GM19035 (cell line): Measurements from ENCODE around the gene TRIM24.

Experiments
- ATAC-seq: cut with Tn5 transposase; IDR thresholded peaks from one replicate; pipeline ENCODE4 v1.9.1; 2021; ENCODE audit not compliant: unreplicated experiment

Gene TRIM24

DNA sequence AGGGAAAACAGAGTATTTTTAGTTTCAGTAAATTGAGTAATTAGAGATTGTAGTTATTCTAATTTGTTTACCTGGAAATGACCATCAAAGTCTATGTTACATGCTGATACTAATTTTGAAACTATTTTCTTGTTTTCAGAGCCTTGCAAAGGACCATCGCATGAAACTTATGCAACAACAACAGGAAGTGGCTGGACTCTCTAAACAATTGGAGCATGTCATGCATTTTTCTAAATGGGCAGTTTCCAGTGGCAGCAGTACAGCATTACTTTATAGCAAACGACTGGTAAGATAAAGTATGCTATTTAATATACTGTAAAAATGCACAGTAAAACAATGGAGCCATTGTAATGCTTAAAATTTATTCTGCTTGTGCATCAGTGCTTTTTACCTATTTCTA is 78.5 kb downstream of the TRIM24 start:
- ATAC-seq, result peak; percentile 61

- no peak for ATAC-seq
These were observed 79.1 kb downstream of the TRIM24 start for GRCh38 chr7:138538997-138539644.

- peak; percentile 77 for ATAC-seq
These were observed 82.1 kb downstream of the TRIM24 start for GRCh38 chr7:138542183-138542582.

DNA sequence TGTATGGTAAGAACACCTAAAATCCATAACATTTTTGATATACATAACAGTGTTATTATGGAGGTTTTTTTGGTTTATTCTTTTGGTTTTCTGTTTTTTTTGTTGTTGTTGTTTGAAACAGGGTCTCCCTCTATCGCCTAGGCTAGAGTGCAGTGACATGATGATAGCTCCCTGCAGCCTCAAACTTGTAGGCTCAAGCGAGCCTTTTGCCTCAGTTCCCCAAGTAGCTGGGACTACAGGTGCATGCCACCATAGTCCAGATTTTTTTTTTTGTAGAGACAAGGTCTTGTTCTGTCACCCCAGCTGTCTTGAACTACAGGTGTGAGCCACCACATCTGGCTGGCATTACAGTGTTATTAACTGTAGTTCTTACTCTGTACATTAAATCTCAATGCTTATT is 83.7 kb downstream of the TRIM24 start:
- no peak for ATAC-seq

GRCh38 chr7:138545123-138545522 is 85.1 kb downstream of the TRIM24 start:
- ATAC-seq, result no peak

DNA sequence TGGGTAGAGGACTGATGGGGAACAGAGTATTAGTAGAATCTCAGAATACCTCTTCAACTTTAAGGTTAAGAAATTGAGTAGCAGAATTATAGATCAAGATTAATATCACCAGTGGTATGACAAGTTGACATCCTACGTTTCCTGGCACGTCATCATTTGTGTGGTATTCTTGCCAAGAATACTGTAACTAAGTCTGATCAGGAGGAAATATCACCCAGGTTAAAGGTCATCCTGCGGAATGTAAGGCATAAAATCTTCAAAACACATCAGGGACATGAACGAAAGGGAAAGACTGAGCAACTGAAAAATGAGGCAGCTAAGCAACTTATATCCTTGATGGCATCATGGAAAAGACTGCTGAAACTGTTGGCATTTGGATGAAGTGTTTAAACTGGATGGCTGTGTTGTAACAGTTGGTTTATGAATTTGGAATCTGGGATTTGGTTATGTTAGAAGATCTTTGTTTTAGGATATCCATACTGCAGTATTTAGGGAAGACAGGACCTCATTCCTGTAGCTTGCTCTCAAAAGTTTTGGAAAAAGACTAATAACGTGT is 86.1 kb downstream of the TRIM24 start:
- no peak for ATAC-seq

DNA sequence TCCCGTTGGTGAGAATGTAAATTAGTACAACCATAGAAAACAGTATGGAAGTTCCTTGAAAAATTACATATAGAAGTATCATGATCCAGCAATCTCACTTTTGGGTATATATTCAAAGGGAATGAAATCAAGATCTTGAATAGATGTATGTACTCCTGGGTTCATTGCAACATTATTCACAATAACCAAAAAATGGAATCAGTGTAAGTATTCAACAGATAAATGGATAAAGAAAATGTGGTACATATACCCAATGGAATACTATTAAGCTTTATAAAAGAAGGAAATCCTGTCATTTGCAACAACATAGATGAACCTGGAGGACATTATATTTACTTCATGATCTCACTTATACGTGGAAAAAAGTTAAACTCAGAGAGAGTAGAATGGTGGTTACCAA is 86.8 kb downstream of the TRIM24 start:
- ATAC-seq, result no peak

- ATAC-seq, result no peak
These were observed 89.0 kb downstream of the TRIM24 start for GRCh38 chr7:138549082-138549481.

DNA sequence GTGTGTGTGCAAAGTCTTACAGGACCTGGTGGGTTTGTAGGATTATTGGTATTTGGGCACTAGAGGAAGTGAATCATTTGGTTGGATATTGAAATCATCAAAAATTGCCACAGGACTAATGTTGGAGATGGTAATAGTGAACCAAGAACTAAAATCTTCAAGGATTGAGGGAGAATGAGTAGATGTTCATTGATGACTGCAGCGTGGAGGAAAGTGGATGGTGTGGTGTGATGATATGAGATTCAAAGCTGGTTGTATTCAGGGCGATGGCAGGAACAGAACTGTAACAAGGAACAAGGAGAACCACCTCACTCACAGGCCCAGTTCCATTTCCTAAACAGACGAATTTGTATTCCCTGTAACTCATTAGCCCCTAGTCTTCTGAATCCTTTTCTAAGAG is 90.3 kb downstream of the TRIM24 start:
- no peak for ATAC-seq

DNA sequence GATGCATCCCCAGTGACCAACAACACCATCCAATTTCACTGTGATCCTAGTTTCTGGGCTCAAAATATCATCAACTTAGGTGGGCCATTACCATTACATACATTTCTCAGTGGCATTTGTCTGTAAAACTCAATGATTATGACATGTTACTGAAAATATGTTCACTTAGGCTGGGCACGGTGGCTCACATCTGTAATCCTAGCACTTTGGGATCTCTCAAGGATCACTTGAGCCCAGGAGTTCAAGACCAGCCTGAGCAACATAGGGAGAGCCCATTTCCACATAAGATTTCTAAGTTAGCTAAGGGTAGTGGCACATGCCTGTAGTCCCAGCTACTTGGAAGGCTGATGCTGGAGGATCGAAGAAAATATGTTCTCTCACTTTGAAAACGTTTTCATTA is 91.0 kb downstream of the TRIM24 start:
- no peak for ATAC-seq

DNA sequence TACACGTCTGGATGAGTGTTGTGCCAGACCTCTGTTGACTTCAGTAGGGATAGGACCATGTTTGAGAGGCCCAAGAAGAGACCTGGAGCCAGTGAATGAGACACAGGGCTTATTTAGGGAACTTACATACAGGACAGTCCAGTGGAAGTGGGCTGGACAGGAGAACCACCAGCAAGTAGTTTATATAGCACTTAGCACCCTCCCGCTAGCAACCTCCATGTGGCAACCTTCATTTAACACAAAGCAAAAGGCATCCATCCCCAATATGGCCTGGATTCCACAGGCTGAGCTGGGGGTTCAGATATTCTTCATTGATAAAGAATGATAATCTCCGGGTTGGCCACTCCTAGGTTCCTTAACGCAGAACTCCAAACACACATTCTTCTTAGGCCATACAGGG is 93.7 kb downstream of the TRIM24 start:
- no peak for ATAC-seq

DNA sequence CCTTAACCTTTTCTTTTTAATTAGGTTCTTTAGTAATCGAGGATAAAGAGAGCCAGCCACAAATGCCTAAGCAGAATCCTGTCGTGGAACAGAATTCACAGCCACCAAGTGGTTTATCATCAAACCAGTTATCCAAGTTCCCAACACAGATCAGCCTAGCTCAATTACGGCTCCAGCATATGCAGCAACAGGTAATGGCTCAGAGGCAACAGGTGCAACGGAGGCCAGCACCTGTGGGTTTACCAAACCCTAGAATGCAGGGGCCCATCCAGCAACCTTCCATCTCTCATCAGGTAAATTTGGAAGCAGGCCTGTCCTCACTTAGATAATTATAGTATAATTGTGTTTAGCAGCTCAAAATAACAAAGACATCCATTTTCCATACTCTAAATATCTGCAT is 94.6 kb downstream of the TRIM24 start:
- no peak for ATAC-seq

DNA sequence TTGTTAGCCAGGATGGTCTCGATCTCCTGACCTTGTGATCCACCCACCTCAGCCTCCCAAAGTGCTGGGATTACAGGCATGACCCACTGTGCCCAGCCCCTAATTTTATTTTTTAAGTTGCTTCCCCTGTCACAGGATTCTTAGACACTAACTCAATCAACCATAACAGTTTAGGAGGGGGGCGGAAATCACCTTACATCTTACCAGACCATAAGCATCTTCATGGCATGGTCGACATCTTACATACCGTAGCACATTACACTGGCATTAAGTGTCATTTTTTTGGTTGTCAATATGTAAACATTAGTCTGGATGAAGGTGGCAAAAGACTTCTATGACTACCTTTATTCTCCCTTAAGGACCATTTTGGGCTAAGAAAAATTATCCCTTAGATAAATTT is 95.6 kb downstream of the TRIM24 start:
- no peak for ATAC-seq

- ATAC-seq, result no peak
These were observed 96.9 kb downstream of the TRIM24 start for GRCh38 chr7:138556771-138557484.

- ATAC-seq, result no peak
These were observed 99.4 kb downstream of the TRIM24 start for GRCh38 chr7:138559448-138559847.

- ATAC-seq, result no peak
These were observed 103.7 kb downstream of the TRIM24 start for GRCh38 chr7:138563808-138564207.

GRCh38 chr7:138564365-138564764 is 104.3 kb downstream of the TRIM24 start:
- no peak for ATAC-seq

GRCh38 chr7:138565071-138565450 is 105.0 kb downstream of the TRIM24 start:
- no peak for ATAC-seq

DNA sequence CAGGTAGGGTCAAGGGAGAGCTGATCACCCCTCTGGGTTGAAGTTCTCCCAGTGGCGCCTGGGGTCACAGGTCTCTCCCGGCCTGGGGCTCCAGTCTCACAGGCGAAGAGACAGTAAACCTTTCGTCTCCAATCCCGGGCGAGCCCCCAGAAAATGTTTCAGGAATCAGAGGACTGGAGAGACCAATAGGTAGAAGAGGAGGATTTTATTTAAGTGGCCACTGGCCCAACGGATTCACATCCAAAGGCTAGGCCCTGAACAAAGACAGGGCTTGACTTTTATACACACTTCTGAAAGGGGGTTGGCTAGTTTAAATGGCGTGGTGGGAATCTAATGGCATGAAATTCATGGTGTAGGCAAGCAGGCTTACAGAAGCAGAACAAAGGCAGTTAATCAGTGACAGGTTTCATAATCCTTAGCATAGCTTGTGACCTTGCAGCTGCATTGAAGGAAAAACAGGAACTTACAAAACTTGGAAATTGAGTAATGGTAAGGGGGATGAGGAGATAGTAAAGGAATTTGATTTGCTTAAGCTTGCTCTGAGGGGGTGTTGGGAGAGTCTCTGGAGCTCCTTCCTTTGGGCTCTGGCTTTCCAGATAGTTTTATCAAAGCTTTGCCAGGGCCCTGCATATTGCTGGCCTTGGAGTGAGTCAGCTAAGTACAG is 105.5 kb downstream of the TRIM24 start:
- ATAC-seq, result no peak

GRCh38 chr7:138568655-138569054 is 108.6 kb downstream of the TRIM24 start:
- ATAC-seq, result no peak

DNA sequence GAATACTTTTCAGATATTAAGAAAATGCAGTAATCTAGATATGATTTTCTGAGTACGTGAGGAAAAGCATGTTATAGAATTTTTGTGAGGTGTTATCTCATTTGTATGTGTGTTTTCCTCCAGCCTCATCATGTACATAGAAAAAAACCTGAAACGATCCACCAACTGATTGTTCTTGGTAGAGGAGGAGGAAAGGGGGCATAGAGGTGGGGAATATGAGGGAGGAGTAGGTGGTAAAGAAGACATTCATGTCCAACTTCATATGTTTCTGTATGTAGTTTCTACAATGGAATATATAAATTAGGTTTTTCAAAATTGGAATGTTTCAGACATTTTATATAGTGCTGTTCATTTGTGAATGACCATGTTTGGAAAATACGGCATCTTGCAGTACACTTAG is 109.4 kb downstream of the TRIM24 start:
- ATAC-seq, result no peak

DNA sequence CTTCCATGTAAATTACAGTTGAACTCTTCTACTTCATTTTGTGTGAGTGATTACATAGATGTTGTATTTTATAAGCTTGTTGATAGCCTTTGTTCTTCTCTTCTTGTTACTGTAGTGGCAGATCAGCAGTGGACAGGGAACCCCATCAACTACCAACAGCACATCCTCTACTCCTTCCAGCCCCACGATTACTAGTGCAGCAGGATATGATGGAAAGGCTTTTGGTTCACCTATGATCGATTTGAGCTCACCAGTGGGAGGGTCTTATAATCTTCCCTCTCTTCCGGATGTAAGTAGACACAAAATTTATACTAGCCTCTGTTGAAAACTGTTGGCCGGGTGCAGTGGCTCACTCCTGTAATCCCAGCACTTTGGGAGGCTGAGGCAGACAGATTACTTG is 110.7 kb downstream of the TRIM24 start:
- ATAC-seq, result no peak
